ENCODE measurements around the gene MRPL14.

GRCh38 chr6:44080561-44081521 lies 46.4 kb downstream of the MRPL14 start:
- no peak for TF ChIP-seq CTCF (IDR thresholded peaks at IDR 0.05; ENCODE audit: insufficient read depth, low read length)
- TF ChIP-seq REST (IDR thresholded peaks at IDR 0.05; ENCODE audit: insufficient replicate concordance, low read depth): no peak
- TF ChIP-seq GABPA (IDR thresholded peaks at IDR 0.05; ENCODE audit: low read depth): no peak
- TF ChIP-seq POLR2AphosphoS5 (IDR thresholded peaks at IDR 0.05; ENCODE audit: low read depth): no peak
- no peak for TF ChIP-seq SPI1 (IDR thresholded peaks at IDR 0.05; ENCODE audit: borderline replicate concordance, low read depth)

All from HL-60 (cell line).